AG10803 (cell line): ENCODE results near the gene SUCNR1.
"Not testable (repeated sequence)": the region's sequence is repeated elsewhere in the genome, so short reads cannot be mapped to it uniquely, and the experiment has no call there.

Experiments used
- DNase-seq: peaks from one replicate; pipeline ENCODE4 v3.0.0; 2010; ENCODE audit warnings: low read depth
- H3K4me3 ChIP-seq: 2 replicates; pipeline ENCODE4 v1.5.1; 2011; ENCODE audit warnings: mild to moderate bottlenecking, low read length, control low read depth
- CTCF ChIP-seq: conservative IDR thresholded peaks from 2 replicates; pipeline ENCODE4 v1.5.1; 2011; ENCODE audit warnings: mild to moderate bottlenecking, low read length, control low read depth, inconsistent platforms

Gene SUCNR1

GRCh38 chr3:151880416-151880690, 6.9 kb downstream of the SUCNR1 start:
- no peak for DNase-seq
- no peak for TF ChIP-seq CTCF
- H3K4me3 ChIP-seq = no peak overlapping the region

GRCh38 chr3:151881137-151881536, 7.7 kb downstream of the SUCNR1 start:
- H3K4me3 ChIP-seq = no peak overlapping the region
- no peak for DNase-seq
- TF ChIP-seq CTCF = no peak

- not testable (repeated sequence) for DNase-seq, H3K4me3 ChIP-seq
Observed at GRCh38 chr3:151885397-151885796, 12.0 kb downstream of the SUCNR1 start.

- not testable (repeated sequence) for H3K4me3 ChIP-seq, DNase-seq
Observed at GRCh38 chr3:151887450-151888211, 14.2 kb downstream of the SUCNR1 start.

GRCh38 chr3:151890721-151891141, 17.3 kb downstream of the SUCNR1 start:
- no peak for TF ChIP-seq CTCF
- no peak overlapping the region for H3K4me3 ChIP-seq
- DNase-seq = peak; percentile 28

GRCh38 chr3:151891721-151892120, 18.3 kb downstream of the SUCNR1 start:
- H3K4me3 ChIP-seq = no peak overlapping the region
- TF ChIP-seq CTCF = no peak
- DNase-seq = no peak

GRCh38 chr3:151894219-151894618, 20.8 kb downstream of the SUCNR1 start:
- H3K4me3 ChIP-seq = no peak overlapping the region
- DNase-seq = no peak
- TF ChIP-seq CTCF = no peak

GRCh38 chr3:151895478-151896241, 22.2 kb downstream of the SUCNR1 start:
- TF ChIP-seq CTCF = no peak
- H3K4me3 ChIP-seq = no peak overlapping the region
- no peak for DNase-seq
